ENCODE data around the gene ARMC7.
"Not testable (repeated sequence)": the region's sequence is repeated elsewhere in the genome, so short reads cannot be mapped to it uniquely, and the experiment has no call there.

The ARMC7 gene

DNA sequence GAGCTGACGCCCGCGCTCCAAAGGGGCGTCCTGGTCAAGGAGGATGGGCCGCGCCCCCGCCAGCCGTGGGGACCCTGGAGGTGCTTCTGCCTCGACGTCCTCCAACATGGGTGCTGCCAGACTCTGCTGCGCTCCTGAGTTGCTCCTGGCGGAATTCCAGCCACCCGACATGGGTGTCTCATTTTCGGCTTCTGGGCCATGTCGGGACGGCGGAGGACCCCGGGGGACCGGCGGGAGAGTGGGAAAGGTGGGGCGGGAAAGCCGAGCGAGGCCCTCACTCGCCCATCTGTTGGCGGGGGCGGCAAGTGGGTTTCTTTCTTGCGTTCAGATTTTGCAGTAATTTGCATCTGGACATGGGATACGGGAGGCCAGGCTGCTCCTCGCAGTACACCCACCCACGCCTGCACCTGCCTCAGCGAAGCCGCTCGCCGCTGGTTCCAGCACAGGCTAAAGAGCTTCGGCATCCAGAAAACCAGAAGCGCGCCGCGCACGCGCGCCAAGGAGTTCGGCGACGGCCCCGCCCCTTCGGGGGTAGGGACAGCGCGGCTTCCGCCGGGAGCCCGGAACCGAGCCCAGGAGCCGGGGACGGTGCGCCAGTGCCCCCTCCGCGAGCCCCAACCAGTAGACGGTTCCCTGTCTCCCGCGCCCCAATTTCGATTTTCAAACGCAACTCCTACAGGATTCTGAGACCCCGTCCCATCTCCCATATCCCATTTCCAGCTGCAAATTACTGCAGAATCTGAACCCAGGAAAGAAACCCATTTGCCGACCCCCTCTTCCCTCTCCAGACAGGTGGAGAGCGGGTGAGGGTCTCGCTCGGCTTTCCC lies at the start of gene ARMC7:
TSS of gene ARMC7 (plus strand) at position 563 of the 827 bp plus-strand sequence. CDS start 320 bp downstream, outside the sequence.
- peak; percentile 76 for DNase-seq

DNA sequence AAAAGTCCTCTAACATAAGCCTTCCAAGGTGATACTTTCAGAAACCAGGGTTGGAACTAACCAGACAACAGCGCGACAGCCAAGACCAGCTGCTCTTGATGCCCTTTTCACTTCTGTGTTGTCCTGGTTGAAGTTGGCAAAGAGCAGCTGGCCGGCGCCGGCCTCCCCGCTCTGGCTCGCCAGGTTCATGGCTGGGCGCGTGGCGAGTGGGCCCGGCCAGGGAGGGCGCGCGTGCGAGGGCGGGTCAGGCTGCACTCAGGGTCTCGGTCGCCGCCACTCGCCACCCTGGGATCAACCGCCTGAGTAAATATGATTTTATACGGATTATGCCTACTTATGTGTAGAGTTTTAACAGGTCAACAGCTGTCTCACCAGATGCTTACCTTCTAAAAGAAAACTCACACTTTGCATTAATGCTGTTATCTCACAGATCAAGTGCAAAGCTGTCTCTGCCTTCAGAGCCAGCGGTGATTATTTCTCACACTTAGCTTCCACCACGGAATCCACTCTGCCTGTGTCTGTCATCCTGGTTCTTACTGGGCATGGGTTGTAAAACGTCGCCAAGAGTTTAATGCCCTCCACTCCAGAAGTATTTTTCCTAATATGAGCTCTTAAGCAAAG lies 49.2 kb upstream of the ARMC7 start:
- no peak for DNase-seq

DNA sequence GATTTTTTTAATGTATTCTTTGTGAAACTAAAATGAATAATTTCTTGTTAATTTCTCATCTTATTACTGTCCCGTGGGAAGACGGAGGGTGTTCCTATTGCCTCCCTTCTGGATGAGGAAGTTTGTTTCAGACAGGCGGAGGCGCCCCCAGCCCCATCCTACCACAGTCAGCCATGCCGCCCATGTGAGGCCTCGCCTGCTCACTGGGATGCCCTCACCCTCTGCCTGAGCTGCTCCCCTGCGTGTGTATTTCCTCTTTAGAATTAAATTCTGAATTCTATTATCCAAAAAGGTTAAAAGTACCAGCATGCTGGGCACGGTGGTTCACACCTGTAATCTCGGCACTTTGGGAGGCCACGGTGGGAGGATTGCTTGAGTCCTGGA lies 48.7 kb upstream of the ARMC7 start:
- DNase-seq, result no peak

DNA sequence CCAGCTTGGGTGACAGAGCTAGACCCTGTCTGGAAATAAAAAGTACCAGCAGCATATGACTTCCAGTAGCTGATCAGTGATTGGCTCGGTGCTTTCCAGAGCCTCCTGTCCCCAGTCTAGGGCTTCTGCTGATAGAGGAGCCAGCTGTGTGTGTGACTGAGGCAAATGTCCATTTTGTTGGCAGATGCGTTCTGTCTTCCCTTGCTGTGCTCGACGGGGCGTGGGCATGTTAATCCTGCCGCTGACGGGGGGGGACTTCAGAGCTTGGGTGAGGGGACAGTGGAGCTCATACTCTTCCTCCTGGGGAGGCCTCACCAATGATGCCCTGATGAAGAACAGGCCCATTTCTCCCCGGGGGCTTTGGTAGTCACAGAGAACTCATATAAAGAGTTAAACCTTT lies 48.2 kb upstream of the ARMC7 start:
- no peak for DNase-seq

DNA sequence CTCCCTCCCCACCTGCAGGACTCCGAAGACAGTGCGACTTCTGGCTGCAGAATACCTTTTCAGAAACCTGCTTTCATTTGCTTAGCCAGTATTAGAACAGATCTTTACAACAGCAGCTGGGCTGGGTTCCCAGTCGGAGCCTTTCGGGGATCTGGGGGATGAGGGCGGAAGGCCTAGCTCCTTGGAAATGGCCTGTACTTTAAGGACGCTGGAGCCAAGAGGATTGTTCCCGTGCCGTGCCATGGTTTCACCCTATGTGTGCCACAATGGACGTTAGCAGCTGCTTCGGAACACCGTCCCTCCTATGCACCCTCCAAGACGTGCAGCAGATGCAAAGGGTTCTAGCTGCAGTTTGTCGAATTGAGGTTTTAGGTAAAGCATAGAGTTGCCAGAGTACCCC lies 46.6 kb upstream of the ARMC7 start:
- DNase-seq, result no peak

DNA sequence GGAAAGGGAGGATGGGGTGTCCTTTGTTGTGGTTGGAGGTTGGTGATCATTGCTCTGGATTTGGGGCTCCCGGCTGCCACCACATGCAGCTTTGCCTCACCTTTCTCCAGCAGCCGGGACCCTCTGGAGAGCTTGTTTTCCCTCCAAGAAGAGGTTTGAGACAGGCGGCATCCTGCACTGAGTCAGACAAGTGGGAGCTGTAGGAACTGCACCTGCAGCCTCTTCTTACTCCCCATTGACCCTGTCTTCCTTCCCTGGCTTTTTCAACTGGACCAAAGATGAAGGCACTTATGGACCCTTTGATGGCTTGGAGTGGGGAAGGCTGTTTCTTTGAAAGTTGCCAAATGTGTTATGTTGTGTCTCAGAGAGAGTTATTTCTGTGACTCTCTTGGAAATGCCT lies 46.1 kb upstream of the ARMC7 start:
- no peak for DNase-seq

DNA sequence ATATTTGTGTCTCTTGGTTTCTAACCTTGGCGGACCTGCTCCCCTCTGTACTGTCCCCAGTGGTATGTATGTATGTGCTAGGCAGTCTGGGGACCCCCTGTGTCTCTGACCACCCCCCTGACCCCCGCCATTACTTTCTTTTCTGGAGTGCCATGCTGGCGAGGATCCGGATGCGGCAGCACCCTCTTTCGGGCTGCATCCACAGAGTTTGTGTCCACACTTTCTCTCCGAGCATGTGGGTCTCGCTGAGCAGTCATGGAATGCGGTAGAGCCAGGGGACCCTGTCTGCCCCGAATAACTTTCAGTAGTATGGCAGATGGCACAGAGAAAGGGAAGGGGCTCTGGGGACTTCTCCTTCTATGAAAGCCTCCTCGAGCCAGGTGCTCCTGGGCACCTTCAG lies 45.7 kb upstream of the ARMC7 start:
- no peak for DNase-seq

DNA sequence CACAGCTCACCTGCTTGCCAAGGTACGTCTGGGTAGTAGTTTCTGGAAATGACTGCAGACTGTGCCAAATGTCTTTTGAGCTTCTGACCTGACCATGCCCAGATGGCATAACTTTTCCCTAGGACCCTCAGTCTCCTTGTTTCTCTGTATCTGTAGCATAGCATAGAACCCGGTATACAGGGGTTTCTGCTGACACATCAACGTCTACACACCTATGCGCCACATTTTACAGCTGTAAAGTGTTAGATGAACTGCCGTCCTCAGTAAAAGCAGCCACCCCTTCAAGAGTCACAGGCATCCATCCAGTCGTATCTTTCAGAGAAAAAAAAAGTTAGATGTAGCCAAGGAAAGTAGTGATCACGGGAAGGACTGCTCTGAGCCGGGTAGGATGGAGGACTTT lies 45.3 kb upstream of the ARMC7 start:
- no peak for DNase-seq

DNA sequence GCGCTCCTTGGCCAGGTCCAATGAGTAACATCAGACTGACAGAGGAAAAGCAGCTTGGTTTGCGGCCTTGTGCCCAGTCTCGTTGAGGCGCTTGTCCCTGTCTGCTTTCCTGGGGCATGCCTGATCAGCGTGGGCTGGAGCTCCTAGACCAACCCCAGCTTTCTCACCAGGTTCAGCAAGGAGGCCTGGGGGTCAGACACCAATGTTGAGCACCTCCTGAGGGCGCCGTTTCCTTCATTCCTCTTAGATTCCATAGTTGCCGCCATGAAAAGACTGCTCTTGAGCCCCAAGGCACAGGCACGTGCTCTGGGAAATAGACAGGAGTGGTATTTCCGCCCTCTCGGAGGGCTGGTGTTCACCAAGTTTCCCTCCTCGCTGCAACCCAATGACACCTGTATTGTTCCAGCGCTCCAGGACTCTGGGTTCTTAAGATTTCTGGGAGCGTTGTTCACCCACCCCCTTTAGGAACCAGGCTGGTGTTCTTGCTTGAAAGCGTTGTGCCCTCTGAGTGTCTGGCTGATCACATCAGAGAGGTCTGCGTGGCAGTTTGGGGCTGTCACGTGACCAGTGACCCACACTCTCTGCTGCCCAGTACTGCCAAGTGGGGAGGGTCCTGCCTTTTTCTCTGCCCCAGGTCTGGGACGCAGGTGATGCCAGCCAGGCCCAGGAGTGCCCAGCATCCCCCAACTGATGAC lies 44.8 kb upstream of the ARMC7 start:
- DNase-seq, result no peak

DNA sequence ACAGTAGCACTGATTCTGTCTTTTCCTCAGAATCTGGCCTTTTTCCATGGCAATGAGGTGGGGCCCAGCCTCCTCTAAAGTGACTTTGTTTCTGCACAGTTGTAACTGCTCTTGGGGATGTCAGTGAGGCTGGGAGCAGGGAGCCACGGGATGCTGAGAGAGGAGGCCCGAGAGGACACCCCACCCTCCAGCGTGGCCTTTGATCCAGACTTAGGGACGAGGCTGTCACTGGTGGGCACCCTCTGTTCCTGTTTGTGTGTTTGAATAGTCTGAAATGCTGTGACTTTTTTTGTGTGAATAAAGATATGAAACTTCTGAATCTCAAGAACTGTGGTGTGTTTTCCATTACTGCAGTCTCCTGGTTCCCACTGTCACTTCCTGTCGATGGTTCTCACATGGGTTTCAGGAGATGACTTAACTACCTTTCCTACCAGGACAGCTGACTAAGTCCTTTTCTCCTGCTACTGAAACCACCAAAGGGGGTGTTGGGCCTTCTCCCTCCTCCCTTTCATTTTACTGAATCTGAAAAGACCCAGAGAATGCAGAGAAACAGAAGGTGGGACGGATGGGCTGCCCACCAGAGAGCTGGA lies 44.1 kb upstream of the ARMC7 start:
- DNase-seq, result peak; percentile 51

DNA sequence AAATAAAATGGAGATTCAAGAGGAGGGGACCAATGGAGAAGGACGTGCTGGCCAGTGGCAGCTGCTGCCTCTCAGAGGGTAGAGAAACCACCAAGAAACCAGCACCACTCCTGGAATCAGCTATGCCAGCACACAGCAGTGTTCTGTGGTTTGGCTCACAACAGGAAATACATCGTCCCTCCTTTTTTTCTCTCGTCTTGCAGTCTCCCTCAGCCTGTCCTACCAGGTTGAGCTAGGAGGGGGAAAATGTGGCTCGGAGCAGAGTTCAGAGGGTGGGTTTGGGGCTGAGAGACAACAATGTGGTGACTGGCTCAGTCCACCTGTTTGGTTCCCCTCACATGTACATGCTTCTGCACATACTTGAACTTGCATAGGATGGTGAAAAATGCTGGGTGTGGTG lies 41.9 kb upstream of the ARMC7 start:
- DNase-seq, result no peak

DNA sequence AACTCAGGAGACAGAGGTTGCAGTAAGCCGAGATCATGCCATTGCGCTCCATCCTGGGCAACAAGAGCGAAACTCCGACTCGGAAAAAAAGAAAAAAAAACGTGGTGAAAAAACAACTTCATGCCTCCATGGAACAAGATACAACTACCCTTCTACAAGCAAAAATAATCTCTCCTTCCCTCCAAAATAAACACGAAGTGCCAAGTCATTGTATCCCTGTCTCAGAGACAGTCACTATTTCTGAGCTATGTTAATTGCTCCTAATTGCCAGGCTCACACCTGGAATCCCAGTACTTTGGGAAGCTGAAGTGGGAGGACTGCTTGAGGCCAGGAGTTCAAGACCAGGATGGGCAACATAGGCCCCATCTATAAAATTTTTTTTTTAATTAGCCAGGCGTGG lies 41.0 kb upstream of the ARMC7 start:
- DNase-seq, result no peak

DNA sequence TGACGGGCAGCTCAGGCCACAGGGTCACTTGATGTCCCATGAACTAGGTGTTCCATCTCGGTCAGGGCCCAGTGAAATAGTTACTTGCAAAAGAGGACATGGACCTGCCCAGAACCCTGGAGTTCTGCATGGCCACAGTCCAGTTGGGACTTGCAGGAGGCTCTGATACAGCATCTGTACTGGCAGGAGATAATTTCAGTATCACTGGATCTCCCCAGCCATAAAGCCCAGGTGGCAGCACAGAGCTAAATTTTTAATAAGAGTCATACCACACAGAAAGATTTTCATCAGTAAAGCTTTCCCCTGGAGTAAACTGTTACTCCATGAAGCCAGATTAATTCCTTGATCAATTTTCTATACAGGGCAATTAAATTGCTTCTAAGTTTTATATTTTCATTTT lies 40.0 kb upstream of the ARMC7 start:
- no peak for DNase-seq

DNA sequence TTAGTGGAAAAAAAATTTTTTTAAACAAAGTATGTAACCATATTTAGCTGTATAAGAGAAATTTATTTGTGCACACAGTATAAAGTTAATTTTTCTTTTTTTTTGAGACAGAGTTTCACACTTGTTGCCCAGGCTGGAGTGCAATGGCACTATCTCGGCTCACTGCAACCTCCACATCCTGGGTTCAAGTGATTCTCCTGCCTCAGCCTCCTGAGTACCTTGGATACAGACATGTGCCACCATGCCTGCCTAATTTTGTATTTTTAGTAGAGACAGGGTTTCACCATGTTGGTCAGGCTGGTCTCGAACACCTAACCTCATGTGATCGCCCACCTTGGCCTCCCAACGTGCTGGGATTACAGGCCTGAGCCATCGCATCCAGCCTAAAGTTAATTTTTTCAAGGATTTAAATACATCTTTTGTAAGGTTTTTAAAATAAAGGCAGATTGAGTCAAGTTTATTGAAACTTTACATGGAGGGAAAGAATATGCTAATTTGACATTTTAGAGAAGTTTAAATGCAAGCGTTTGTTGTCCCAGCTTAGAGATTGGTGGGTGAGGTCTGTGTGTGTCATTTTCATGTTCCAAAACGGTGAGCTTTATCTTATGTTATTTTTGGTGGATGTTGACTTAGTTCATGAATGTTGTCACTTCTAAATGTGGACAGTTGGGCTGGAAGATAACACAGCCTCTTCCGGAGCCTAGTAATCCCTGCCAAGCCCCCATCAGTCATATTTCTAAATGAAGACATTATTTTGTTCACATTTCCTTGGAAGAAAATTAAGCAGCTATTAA lies 38.1 kb upstream of the ARMC7 start:
- not testable (repeated sequence) for DNase-seq

DNA sequence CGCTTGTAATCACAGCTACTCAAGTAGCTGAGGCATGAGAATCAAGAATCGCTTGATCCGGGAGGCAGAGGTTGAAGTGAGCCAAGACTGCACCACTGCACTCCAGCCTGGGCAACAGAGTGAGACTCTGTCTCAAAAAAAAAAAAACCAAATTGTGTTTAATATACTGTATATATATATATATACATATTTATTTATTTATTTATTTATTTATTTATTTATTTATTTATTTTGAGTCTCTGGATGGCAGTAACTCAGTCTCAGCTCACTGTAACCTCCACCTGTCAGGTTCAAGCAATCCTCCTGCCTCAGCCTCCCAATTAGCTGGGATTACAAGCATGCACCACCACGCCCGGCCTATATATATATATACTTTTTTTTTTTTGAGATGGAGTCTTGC lies 36.9 kb upstream of the ARMC7 start:
- not testable (repeated sequence) for DNase-seq

DNA sequence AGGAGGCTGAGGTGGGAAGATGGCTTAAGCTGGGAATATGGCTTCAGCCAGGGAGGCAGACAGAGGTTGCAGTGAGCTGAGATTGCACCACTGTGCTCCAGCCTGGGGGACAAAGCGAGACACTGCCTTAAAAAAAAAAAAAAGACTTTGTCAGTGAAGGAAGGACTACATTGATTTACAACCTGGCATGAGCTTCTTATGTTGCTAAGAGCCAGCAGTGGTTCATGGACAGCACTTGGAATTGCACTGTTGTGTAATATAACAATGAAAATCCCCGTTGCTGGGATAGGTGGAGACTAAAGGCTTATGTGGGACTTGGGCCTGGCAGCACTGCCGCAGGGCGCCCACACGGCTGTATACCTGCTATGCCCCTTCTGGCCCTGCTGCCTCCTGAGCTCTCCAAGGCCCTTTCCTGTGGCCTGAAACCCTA lies 36.1 kb upstream of the ARMC7 start:
- peak; percentile 63 for DNase-seq

DNA sequence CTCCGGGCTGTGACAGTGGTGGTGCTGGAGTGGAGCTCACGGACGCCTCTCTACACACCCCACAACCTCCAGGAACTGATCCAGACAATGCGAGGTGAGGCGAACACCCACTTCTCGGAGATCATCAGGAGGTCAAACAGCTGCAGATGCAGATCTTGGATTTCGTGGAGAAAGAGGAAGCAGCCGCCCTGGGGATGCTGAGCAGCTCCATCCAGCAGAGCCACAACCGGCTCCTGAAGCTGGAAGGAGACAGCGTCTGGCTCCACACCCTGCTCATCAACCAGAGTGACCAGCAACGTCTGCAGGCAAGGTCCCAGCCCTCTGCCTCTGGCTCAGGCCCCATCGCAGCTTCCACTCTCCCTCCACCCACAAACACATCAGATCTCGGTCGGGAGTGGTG lies 35.2 kb upstream of the ARMC7 start:
- DNase-seq, result no peak

DNA sequence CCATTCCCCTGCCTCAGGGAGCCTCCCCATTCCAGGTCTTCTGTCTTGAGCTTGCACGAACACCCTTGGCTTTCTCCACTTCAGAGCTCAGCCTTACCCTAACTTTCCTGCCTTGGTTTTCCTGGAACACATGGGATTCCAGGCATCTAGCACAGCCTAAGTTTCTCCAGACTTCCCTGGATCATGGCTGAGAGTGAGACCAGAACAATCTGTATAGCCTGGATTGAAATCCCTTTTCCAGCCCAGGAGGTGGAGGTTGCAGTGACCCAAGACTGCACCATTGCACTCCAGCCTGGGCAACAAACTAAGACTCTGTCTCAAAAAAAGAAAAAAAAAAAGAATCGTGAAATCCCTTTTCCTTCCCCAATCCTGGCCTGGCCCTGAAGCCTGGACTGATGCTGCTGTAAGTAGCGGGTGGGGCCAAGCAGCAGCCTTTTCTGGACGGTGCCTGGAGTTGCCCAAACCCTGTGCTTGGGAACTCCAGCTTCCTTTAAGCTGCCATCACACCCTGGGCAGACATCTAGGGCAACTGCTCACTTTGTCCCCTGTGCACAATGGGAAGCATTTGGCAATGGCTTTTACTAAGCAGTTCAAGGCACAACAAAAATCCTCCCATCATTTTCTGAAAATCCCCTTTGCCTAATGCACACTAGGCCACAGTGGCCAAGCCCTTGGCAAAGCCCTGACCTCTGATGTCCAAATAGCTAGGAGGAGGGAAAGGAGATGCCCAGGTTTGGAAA lies 34.0 kb upstream of the ARMC7 start:
- no peak for DNase-seq

DNA sequence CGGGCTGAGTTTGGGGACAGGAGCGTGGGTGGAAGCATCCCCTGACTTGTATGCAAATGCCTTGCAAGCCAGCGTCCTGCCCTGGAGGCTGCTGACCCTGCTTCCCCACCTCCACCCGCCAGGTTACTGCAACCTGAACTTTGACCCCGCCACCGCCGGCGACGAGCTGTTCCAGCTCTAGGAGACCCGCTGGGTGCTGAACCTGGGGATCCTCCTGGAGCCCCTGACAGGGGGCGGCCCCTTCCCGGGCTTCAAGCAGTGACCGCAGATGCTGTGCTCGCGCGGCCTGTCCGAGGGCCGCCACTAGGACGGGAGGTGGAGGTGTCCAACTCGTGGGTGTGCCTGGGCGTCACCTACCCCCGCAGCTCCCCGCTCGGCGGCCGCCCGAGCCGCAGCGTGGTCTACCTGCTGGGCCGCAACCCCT lies 32.7 kb upstream of the ARMC7 start:
- no peak for DNase-seq

DNA sequence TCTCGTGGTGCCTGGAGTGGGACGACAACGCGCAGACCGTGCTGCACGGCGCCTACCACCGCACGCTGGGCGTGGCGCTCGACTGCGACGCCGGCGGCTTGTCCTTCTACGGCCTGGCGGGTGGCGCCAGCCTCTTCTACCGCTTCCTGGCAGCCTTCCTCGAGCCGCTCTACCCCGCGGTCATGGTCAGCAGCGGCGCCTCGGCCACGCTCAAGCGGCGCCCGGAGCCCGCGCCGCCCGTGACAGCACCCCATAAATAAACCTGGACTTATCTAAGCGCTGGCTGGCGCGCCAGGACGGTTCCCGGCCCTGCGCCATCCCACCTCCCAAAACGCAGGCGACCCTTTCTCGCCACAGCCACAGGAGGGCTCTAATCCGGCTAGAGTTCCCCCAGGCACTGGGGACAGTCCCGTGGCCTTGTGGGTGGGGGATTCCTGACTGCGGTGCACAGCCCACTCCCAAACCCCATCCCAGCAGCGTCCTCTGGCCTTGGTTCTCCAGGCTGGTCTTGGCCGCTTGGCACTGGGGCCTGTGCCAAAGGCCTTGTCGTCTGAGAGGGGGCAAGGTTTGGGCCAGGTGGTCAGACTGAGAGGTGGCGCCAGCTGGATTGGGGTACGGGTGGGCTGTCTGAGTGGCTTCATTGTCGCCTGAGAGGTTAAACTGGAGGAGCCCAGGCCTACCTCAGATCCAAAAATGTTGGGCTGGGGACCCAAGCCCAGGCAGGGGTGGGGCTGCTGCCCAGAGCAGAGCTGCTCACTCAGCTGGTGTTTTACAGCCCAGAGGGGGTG lies 32.1 kb upstream of the ARMC7 start:
- DNase-seq, result peak; percentile 37

Data from fibroblast of skin of right quadriceps (primary cell).